PC-9 (cell line): Measurements from ENCODE around the gene JARID2.

Experiments used
- EZH2 ChIP-seq: fragments of 200-600 bp; sonication (generic); IDR thresholded peaks from 2 replicates; pipeline ENCODE4 v1.8.0; 2017; ENCODE audit warnings: antibody characterized with exemption, low read depth
- TF ChIP-seq, protein P1 (sequence below): fragments of 200-600 bp; sonication (generic); conservative IDR thresholded peaks from 2 replicates; pipeline ENCODE4 v1.6.1; 2017; ENCODE audit warnings: mixed run types, antibody characterized with exemption, mild to moderate bottlenecking, moderate library complexity

DNA sequence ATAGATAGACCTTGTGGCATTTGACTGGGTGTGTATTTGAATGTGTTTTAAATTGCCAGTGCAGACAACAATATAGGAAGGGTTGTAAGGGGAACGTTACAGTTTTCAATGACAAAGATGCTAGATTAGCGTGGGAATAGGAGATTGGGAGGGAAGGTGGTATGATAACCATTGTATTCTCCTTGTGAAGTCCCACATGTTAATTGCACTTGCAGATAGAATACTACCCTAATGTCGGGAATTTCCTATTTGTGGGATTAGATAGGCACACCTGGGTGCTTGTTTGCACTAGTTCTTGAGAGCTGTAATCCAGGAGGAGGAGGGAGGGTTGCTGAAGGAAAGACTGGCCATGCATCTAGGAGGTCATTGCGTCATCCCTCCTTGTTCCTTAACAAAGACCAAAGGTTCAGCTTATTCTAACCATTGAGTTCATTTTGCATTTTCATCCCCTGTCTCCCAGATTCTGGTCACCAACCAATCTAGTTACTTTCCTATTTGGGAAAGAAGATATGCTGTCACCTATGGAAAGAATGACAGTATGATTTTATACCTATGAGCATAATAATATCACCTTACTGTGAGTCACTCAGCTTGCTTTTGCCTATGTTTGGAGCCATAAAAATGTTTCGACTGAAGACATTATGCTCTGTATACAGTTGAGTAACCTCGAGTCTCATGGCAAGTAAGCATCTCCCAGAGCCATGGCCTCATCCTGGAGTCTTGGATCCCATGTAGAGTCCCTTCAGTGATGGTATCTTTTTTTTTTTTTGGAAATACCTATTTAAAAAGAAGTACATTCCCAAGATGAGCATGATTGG lies 215.5 kb downstream of the JARID2 start:
- TF ChIP-seq, protein P1, sequence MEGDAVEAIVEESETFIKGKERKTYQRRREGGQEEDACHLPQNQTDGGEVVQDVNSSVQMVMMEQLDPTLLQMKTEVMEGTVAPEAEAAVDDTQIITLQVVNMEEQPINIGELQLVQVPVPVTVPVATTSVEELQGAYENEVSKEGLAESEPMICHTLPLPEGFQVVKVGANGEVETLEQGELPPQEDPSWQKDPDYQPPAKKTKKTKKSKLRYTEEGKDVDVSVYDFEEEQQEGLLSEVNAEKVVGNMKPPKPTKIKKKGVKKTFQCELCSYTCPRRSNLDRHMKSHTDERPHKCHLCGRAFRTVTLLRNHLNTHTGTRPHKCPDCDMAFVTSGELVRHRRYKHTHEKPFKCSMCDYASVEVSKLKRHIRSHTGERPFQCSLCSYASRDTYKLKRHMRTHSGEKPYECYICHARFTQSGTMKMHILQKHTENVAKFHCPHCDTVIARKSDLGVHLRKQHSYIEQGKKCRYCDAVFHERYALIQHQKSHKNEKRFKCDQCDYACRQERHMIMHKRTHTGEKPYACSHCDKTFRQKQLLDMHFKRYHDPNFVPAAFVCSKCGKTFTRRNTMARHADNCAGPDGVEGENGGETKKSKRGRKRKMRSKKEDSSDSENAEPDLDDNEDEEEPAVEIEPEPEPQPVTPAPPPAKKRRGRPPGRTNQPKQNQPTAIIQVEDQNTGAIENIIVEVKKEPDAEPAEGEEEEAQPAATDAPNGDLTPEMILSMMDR, result no peak
- TF ChIP-seq EZH2, result no peak
